Amniotic stem cell (primary cell): ENCODE data around the gene NEURL3.
"Not testable (repeated sequence)": the region's sequence is repeated elsewhere in the genome, so short reads cannot be mapped to it uniquely, and the experiment has no call there.

Experiments used
- DNase-seq: peaks from one replicate; lab custom pipeline; 2025; lab: John Stamatoyannopoulos, UW

The NEURL3 gene

DNA sequence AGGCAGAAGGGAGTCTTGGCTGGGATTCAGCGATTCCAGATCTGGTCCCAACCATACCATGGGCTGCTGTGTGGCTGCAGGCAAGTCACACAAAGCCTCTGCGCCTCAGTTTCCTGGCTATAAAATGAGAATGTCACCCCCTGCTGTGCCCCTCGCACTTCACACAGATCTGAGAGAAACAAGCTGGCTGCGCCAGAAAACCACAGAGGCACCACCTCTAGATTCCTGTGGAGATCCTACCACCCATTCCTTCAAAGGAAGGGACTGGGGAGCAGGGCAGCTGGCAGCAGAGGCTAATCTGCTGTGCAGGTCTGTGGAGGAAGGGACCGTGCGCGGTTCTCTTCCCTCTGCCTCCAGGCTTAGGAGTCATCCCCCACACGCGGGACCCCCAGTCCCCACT, 19.8 kb downstream of the NEURL3 start:
- DNase-seq: no peak

DNA sequence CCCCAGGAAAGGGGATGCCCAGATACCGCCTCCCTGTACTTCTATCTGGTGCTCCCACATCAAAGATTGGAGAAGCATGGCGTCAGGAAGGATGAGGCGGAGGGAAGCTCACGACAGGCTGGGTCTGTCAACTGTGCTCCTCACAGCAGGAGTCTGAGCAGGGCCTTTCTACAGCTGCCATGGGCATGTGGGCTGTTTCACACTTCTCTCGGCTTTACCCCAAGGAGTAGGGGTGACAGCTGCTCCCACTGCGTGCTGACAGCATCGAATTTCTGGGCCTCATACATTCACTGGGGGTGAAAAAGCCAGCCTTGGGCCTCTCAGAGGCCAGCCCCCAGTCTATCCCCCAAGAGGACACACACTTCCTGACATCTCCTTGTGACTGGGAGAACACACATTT, 21.1 kb downstream of the NEURL3 start:
- DNase-seq: no peak

DNA sequence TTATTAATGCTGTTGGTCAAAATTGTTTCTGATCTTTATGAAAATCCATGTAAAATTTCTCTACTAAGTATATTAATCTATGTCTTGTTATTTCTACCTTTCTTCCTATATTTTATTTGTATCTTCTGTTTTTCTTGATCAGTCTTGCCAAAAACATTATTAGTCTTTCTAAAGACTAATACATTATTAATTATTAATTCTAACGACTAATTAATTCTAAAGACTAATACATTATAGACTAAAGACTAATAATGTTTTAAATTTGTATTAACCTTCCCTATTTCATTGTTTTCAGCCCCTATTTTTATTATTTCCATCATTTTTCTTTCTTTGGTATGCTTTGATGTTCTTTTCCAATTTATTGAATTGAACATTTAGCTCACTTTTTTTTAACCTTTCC, 27.7 kb downstream of the NEURL3 start:
- no peak for DNase-seq

DNA sequence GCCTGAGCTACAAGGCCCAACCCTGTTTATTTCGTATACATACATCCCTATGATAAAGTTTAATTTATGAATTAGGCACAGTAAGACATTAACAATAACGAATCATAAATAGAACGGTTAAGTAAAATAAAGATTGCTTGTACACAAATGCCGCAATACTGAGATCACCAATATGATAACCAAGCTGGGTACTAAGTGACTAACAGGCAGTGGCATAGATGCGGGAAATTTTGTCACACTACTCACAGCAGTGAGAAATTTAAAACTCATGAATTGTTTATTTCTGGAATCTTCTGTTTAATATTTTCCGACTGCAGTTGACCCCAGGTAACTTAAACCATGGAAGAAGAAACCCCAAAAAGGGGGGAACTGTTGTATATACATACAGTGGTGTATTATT, 33.4 kb downstream of the NEURL3 start:
- DNase-seq: no peak

DNA sequence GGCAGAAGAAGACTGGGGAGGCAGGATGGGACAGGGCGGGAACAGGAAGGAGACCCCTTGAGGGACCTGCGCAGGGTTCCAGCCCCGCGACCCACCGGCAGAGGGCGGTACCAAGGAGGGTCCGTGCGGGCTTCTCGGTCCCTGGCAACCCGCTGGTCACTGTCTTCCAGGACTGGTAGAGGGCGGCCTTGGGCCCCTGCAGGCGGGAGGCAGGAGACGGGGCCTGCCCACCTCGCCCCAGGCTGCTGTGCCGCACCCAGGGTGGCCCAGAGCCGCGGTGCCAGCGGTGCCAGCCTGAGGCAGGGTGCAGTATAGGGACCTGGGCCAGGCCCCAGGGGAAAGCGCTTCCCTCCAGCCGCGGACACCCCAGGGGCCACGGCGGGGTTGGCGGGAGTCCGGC, 34.5 kb downstream of the NEURL3 start:
- no peak for DNase-seq

DNA sequence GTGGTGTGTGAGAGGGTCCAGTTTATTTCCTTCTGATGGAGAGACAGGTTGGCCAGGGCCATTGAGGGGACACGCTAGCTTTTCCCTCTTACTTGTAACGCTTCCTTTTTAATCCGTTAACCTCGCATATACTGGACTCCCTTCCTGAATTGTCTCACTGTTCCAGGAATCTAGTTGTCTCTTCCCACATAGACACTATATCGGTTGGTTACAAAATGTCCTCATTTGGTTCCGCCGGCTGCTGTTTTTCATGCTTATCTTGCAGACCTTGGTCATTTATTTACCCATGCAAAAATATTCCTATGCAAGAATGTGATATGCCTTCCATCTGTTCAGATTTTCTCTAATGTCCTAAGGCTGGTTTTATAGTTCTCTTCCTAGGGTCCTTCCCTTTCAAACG, 35.0 kb downstream of the NEURL3 start:
- no peak for DNase-seq

DNA sequence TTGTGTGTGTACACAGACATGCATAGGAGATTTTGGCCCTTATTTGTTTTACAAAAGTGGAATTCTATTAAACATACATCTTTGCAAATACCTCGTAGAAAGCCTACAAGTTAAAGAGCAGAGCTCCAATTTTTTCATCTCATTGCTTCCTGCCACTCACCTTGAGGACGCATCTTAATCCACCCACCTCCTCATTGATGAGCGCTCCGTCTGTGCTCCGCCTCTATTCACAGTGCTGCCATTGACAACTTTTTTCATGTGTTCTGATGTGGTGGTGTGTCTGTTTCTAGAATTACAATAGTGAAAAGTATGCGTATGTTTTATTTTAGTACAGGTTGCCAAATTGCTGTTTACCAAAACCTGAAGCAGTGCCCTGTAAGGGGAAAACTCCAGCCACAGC, 36.3 kb downstream of the NEURL3 start:
- no peak for DNase-seq

DNA sequence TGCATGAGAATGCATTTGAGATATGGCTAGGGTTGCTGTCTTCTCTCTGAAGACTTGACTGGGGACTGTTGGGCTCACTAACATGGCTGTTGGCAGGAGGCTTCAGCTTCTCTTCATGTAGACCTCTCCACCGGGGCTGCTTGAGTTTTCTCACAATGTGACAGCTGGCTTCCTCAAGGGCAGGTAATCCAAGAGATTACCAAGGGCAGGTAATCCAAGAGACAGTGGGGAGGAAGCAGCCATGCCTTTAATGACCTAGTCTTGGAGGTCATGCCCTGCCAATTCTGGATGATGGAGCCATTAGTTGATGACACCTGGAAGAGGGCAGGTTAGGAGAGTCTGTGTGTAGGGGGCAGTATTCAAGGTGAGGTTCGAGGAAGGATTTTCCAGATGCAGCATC, 40.5 kb downstream of the NEURL3 start:
- no peak for DNase-seq

DNA sequence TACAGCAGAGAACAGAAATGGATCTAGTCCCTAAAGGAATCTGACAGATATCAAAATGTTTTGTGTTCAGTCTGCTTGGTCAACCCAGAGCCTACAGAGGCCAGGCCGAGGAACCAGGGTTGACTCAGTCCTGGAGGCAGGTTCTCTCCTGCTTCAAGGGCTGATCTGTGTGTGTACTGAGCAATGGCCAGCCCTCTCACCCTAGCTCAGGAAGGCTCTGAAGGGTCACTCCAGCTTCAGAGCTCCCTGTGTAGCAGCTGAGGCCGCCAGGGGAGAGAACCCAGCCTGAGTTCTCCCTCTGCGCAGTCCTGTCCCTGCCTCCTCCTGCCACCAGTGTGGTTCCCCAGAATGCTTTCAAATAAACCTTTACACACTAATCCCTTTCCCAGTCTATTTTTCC, 41.1 kb downstream of the NEURL3 start:
- no peak for DNase-seq

DNA sequence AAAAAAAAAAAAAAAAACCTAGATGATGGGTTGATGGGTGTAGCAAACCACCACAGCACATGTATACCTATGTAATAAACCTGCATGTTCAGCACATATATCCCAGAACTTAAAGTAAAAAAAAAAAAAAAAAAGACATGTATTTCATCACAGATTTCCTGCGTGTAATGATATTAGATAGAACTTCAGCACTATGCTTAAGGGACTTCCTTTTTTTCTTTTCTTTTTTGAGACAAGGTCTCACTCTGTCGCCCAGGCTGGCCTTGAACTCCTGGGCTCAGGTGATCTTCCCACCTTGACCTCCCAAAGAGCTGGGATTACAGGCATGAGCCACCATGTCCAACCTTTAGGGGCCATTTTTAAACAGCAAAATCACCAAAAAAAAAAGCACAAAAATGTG, 42.0 kb downstream of the NEURL3 start:
- no peak for DNase-seq

DNA sequence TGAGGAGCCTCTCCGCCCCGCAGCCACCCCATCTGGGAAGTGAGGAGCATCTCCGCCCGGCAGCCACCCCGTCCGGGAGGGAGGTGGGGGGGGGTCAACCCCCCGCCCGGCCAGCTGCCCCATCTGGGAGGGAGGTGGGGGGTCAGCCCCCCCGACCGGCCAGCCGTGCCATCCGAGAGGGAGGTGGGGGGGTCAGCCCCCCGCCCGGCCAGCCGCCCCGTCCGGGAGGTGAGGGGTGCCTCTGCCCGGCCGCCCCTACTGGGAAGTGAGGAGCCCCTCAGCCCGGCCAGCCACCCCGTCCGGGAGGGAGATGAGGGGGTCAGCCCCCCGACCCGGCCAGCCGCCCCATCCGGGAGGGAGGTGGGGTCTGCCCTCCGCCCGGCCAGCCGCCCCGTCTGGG, 43.5 kb downstream of the NEURL3 start:
- not testable (repeated sequence) for DNase-seq

DNA sequence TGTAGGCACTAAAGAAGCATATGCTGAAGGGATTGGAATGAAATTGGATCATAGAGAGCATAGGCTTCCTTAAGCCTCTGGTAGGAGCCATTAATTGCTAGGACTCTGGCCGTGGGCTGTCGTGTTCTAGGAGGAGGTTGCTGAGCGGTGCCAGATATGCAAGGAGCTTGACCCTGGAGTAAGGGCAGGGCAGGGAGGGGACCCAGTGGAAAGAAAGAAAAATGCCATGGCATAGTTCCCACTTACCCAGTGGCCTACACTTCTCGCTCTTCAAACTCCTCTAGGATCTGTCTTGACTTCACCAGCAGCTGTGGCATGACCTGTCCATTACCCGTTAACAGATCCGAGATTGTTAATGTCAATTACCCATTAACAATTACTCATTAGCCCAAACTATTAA, 53.1 kb downstream of the NEURL3 start:
- no peak for DNase-seq

DNA sequence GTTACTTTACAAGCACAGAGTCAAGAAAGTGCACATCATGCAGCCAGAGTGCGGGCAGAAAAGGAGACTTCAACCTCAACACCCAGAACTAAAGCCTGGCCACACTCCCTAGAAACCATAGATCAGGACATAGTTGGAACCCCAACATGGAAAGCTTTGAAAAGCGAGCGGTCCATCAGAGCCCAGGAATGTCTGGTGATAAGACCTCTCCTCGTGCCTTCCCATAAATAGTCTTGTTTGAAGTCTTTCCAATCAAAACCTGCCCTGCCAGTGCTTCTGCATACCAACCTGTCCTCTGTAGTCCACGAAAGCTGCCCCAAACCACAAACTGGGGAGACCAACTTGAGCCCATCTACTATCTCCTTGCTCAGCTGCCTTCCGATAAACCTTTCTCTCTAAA, 55.5 kb downstream of the NEURL3 start:
- DNase-seq: no peak

DNA sequence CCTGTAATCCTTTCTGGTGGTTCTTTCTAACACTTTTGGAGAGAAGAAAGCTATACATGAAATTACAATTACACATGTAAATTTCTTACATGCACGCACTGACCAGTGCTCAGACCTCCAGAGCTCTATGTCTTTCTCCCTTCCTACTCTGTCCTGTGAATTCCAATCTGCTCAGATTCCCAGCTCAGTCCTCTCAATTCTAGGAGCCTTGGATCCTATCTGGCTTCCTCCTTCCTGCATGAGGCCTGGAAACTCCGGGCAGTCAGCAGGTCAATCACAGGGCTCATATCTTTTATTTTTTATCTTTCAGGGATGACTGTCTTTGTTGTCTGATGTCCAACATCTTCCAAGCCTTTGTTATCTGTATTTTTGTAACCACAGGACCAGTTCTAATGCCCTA, 56.0 kb downstream of the NEURL3 start:
- DNase-seq: no peak

DNA sequence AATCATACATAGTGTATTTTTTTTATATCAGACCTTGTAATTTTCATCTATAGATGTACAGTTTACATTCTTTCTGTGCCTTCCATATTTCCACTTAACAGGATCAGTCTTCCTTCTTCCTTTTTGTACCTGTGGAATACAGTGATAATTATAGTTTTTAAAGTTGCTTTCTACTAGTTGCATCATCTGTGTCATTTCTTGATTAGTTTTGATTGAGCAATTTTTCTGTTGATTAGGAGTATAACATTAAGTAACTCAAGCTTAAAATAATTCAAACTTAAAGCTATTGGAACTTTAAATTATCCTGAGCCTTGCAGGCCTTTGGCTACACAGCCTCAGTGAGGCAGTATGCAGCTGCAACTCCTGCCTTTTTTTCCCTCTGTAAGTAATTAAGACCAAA, 57.4 kb downstream of the NEURL3 start:
- no peak for DNase-seq
